ENCODE results near the gene EXOG.

DNA sequence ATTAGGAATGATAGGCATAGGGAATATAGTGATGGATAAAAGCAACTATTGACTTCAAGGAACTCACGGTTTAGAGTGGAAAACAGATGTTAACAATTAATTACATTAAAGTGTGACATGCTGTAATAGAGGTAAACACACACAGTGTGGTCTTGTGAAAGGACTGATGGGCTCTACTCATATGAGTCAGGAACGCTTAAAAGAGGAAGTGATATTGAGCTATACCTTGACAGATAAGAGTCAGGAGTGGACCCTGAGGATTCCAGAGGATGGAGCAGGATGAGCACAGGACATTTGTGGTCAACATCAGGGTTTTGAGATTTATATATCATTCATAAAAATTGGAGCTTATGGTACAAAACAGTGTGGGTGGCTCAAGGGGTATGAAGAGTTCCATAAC, 11.0 kb downstream of the EXOG start:
- TF ChIP-seq, protein P1, sequence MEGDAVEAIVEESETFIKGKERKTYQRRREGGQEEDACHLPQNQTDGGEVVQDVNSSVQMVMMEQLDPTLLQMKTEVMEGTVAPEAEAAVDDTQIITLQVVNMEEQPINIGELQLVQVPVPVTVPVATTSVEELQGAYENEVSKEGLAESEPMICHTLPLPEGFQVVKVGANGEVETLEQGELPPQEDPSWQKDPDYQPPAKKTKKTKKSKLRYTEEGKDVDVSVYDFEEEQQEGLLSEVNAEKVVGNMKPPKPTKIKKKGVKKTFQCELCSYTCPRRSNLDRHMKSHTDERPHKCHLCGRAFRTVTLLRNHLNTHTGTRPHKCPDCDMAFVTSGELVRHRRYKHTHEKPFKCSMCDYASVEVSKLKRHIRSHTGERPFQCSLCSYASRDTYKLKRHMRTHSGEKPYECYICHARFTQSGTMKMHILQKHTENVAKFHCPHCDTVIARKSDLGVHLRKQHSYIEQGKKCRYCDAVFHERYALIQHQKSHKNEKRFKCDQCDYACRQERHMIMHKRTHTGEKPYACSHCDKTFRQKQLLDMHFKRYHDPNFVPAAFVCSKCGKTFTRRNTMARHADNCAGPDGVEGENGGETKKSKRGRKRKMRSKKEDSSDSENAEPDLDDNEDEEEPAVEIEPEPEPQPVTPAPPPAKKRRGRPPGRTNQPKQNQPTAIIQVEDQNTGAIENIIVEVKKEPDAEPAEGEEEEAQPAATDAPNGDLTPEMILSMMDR (IDR thresholded peaks at IDR 0.05) = no peak
- TF ChIP-seq POLR2A (IDR thresholded peaks at IDR 0.05) = no peak
